MCF 10A (cell line): ENCODE results near the gene IRAK1. TPM values are rescaled to one million over a fixed set of nuclear protein-coding genes. Genes with fewer than 3 reads are reported as not detected.

Experiments
- BruUV-seq: library from RNA; stranded (reverse); fragments of 400-500 nt; replicated peaks from 2 replicates; lab custom pipeline; 2021; lab: Mats Ljungman, UMichigan
- CTCF ChIA-PET: fragments of 300-600 bp; sonication (Branson Sonifier 250); formaldehyde crosslinking; extraction: SDS; loops from one replicate; lab custom pipeline; 2021; ENCODE audit warnings: antibody characterized with exemption, inconsistent platforms; lab: Yijun Ruan, JAX
- POLR2A ChIA-PET: fragments of 300-600, 350-650 bp; sonication (Branson Sonifier 250); formaldehyde crosslinking; extraction: SDS; loops from one replicate; lab custom pipeline; 2020; ENCODE audit warnings: antibody characterized with exemption, inconsistent platforms; lab: Yijun Ruan, JAX
- DNase-seq: peaks from one replicate; pipeline ENCODE4 v3.0.0-alpha.2; 2018; ENCODE audit not compliant: unreplicated experiment
- H3K27ac Mint-ChIP-seq: one replicate; pipeline ENCODE4 v1.8.0; 2022; ENCODE audit warnings: mild to moderate bottlenecking, low read depth, mixed read lengths; ENCODE audit not compliant: unreplicated experiment
- H3K27me3 Mint-ChIP-seq: one replicate; pipeline ENCODE4 v1.8.0; 2022; ENCODE audit warnings: mixed read lengths; ENCODE audit not compliant: insufficient read depth, unreplicated experiment
- H3K36me3 Mint-ChIP-seq: one replicate; pipeline ENCODE4 v1.8.0; 2022; ENCODE audit warnings: mild to moderate bottlenecking, moderate library complexity, mixed read lengths; ENCODE audit not compliant: insufficient read depth, unreplicated experiment
- H3K4me1 Mint-ChIP-seq: one replicate; pipeline ENCODE4 v1.8.0; 2022; ENCODE audit warnings: mixed read lengths; ENCODE audit not compliant: insufficient read depth, unreplicated experiment
- H3K4me3 Mint-ChIP-seq: one replicate; pipeline ENCODE4 v1.8.0; 2022; ENCODE audit warnings: mild to moderate bottlenecking, moderate library complexity, mixed read lengths; ENCODE audit not compliant: unreplicated experiment
- H3K9me3 Mint-ChIP-seq: one replicate; pipeline ENCODE4 v1.8.0; 2022; ENCODE audit warnings: mixed read lengths; ENCODE audit not compliant: unreplicated experiment
- CTCF ChIP-seq: fragments of 200-600 bp; IDR thresholded peaks from one replicate; pipeline ENCODE4 v1.8.0; 2022; ENCODE audit warnings: antibody characterized with exemption, mild to moderate bottlenecking; ENCODE audit not compliant: unreplicated experiment
- intact Hi-C: fragments of 100-400 bp; cut with micrococcal nuclease; formaldehyde crosslinking; loops from 2 replicates; pipeline ENCODE4 v1.14.1; 2022
- total RNA-seq: library from RNA; stranded (reverse); gene quantifications from 2 replicates; pipeline ENCODE4 v1.2.3, GENCODE V29; 2022

IRAK1 gene
- total RNA-seq, 1 experiment from 2014 or later, result 201 TPM

GRCh38 chrX:154019061-154019621 lies 561 bp downstream of the IRAK1 start:
- TF ChIP-seq CTCF, result no peak
- POLR2A ChIA-PET, result interaction anchor here (0.6 to 2.3 kb wide), 6 partner anchors 8 to 55 kb away, joined by 3 to 16 read pairs (median 5); partner anchors contain the start of genes HCFC1 and TMEM187
- BruUV-seq, result no TSS peak
- H3K9me3 Mint-ChIP-seq, result no peaks in the 10 kb centered on the region
- intact Hi-C loops, result no loop called here
- no peak for DNase-seq
- H3K27ac Mint-ChIP-seq, result peak overlapping the region; percentile 95
- H3K27me3 Mint-ChIP-seq, result peaks cover 11% of the 10 kb centered on the region
- H3K4me3 Mint-ChIP-seq, result peak overlapping the region; percentile 84
- H3K4me1 Mint-ChIP-seq, result no peaks in the 10 kb centered on the region
- CTCF ChIA-PET, result interaction anchor here (0.6 to 0.8 kb wide), 4 partner anchors 46 to 436 kb away, joined by 3 read pairs; no protein-coding TSS in a partner anchor
- peaks cover 17% of the 10 kb centered on the region for H3K36me3 Mint-ChIP-seq

- TF ChIP-seq CTCF, result no peak
- TSS peak; percentile 43 for BruUV-seq
- Mint-ChIP-seq H3K9me3 (no peaks in the 10 kb centered on the region), H3K36me3 (peaks cover 19% of the 10 kb centered on the region), H3K4me1 (no peaks in the 10 kb centered on the region), H3K27ac (peak overlapping the region; percentile 95), H3K27me3 (peaks cover 11% of the 10 kb centered on the region), H3K4me3 (peak overlapping the region; percentile 84)
- intact Hi-C loops, result no loop called here
- DNase-seq, result no peak
- CTCF ChIA-PET, result interaction anchor here (0.6 to 0.8 kb wide), 5 partner anchors 46 to 436 kb away, joined by 3 read pairs; no protein-coding TSS in a partner anchor
- POLR2A ChIA-PET, result interaction anchor here (0.6 to 2.3 kb wide), 6 partner anchors 9 to 55 kb away, joined by 3 to 16 read pairs (median 5); partner anchors contain the start of genes HCFC1 and TMEM187
Measured at GRCh38 chrX:154018518-154019060, 1.1 kb downstream of the IRAK1 start.

GRCh38 chrX:154017766-154018517 lies 1.8 kb downstream of the IRAK1 start:
- Mint-ChIP-seq H3K4me1 (no peaks in the 10 kb centered on the region), H3K27ac (peak overlapping the region; percentile 95), H3K4me3 (peak overlapping the region; percentile 84), H3K27me3 (peaks cover 11% of the 10 kb centered on the region), H3K36me3 (peaks cover 24% of the 10 kb centered on the region), H3K9me3 (no peaks in the 10 kb centered on the region)
- intact Hi-C loops, result no loop called here
- POLR2A ChIA-PET, result interaction anchor here (0.8 to 2.3 kb wide), 4 partner anchors 8 to 56 kb away, joined by 3 to 16 read pairs (median 9); partner anchors contain the start of gene HCFC1
- CTCF ChIA-PET, result interaction anchor here (0.6 to 0.8 kb wide), 6 partner anchors 18 to 920 kb away, joined by 3 read pairs; no protein-coding TSS in a partner anchor
- DNase-seq, result no peak
- BruUV-seq, result no TSS peak
- no peak for TF ChIP-seq CTCF
